SHP77 treated with DMSO at 0.1 percent for 48 hours (cell line): Measurements from ENCODE around the gene ZDHHC3.

Source experiments
- DNase-seq: peaks from one replicate; lab custom pipeline; 2025; lab: John Stamatoyannopoulos, UW

Gene ZDHHC3

GRCh38 chr3:44976002-44976815, at the start of gene ZDHHC3, which contains the start of gene EXOSC7:
ZDHHC3 (minus strand) TSS chr3:44976174; CDS start chr3:44959436, 16,738 bp downstream.
EXOSC7 (plus strand) TSS chr3:44976244; CDS start chr3:44976278, 34 bp downstream.
- peak; percentile 38 for DNase-seq

- DNase-seq, result no peak
These were observed 48.7 kb upstream of the ZDHHC3 start for GRCh38 chr3:45024542-45025255.

GRCh38 chr3:45023675-45024074, 47.7 kb upstream of the ZDHHC3 start:
- no peak for DNase-seq

GRCh38 chr3:45021524-45022297, 45.7 kb upstream of the ZDHHC3 start:
- DNase-seq, result no peak

GRCh38 chr3:45020534-45020933, 44.6 kb upstream of the ZDHHC3 start:
- no peak for DNase-seq

- no peak for DNase-seq
These were observed 41.8 kb upstream of the ZDHHC3 start for GRCh38 chr3:45017821-45018220.

- no peak for DNase-seq
These were observed 40.9 kb upstream of the ZDHHC3 start for GRCh38 chr3:45016916-45017315.

GRCh38 chr3:45012577-45012976, 36.6 kb upstream of the ZDHHC3 start:
- DNase-seq, result no peak

- no peak for DNase-seq
These were observed 36.0 kb upstream of the ZDHHC3 start for GRCh38 chr3:45011756-45012508.

- DNase-seq, result no peak
These were observed 34.9 kb upstream of the ZDHHC3 start for GRCh38 chr3:45010811-45011333.

- DNase-seq, result no peak
These were observed 33.9 kb upstream of the ZDHHC3 start for GRCh38 chr3:45009868-45010267.

GRCh38 chr3:45008117-45008516, 32.1 kb upstream of the ZDHHC3 start:
- DNase-seq, result no peak

- DNase-seq, result no peak
These were observed 31.1 kb upstream of the ZDHHC3 start for GRCh38 chr3:45007091-45007490.

- no peak for DNase-seq
These were observed 27.9 kb upstream of the ZDHHC3 start for GRCh38 chr3:45003859-45004258.

- no peak for DNase-seq
These were observed 27.4 kb upstream of the ZDHHC3 start for GRCh38 chr3:45003406-45003805.

GRCh38 chr3:45002720-45003119, 26.7 kb upstream of the ZDHHC3 start:
- no peak for DNase-seq

- DNase-seq, result no peak
These were observed 26.2 kb upstream of the ZDHHC3 start for GRCh38 chr3:45002139-45002660.

- DNase-seq, result no peak
These were observed 25.8 kb upstream of the ZDHHC3 start for GRCh38 chr3:45001738-45002137.

- DNase-seq, result no peak
These were observed 24.8 kb upstream of the ZDHHC3 start for GRCh38 chr3:45000823-45001222.

- DNase-seq, result no peak
These were observed 23.8 kb upstream of the ZDHHC3 start for GRCh38 chr3:44999782-45000181.

- DNase-seq, result no peak
These were observed 20.6 kb upstream of the ZDHHC3 start for GRCh38 chr3:44996556-44996969.
